ENCODE results near the gene ADAMTS8.

ADAMTS8 gene

DNA sequence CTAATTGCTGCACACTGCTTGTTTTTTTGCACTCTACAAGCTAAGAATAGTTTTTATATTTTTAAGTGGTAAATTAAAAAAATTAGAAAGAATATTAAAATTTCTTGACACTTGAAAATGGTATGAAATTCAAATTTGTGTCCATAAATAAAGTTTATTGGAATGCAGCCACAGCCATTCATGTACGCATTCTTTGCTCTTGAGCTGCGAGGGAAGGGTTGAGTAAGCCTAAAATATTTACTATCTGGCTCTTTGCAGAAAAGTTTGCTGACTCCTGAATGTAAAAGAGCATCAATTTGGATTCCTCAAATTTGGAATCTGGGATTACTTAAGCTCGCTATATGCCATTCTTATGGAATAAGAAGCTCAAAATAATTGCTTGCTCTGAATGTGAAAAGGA is 3.4 kb upstream of the ADAMTS8 start:
- TF ChIP-seq EZH2phosphoT487 (IDR thresholded peaks at IDR 0.05; ENCODE audit: low read depth), result no peak
- TF ChIP-seq CTCF (IDR thresholded peaks at IDR 0.05; ENCODE audit: low read depth, low read length), result no peak
- 0 out of 2 replicates have a peak overlapping the region, but pooled peaks have one; percentile 17 for H2AFZ ChIP-seq (ENCODE audit: low read depth, low read length)
- peaks cover 11% of the 10 kb centered on the region for H3K27me3 ChIP-seq (ENCODE audit: low read depth, low read length)
- no peaks in the 10 kb centered on the region for H3K36me3 ChIP-seq (replicated peaks; ENCODE audit: low read depth, low read length)
- H4K20me1 ChIP-seq (ENCODE audit: insufficient read depth, low read length), result no peaks in the 10 kb centered on the region
- no peaks in the 10 kb centered on the region for H3K9me3 ChIP-seq (ENCODE audit: insufficient read depth, low read length)
- peak overlapping the region; percentile 60 for H3K4me3 ChIP-seq (ENCODE audit: low read length)
- H3K9ac ChIP-seq (ENCODE audit: low read length), result no peak overlapping the region
- H3K4me1 ChIP-seq (ENCODE audit: low read length), result peaks cover 20% of the 10 kb centered on the region
- peak overlapping the region; percentile 49 for H3K4me2 ChIP-seq (ENCODE audit: low read length)
- H3K27ac ChIP-seq (ENCODE audit: low read length), result no peak overlapping the region
- no peaks in the 10 kb centered on the region for H3K79me2 ChIP-seq (ENCODE audit: low read length)

- peak overlapping the region; percentile 49 for H3K4me2 ChIP-seq (ENCODE audit: low read length)
- TF ChIP-seq EZH2phosphoT487 (IDR thresholded peaks at IDR 0.05; ENCODE audit: low read depth), result no peak
- peak; percentile 68 for TF ChIP-seq CTCF (IDR thresholded peaks at IDR 0.05; ENCODE audit: low read depth, low read length)
These were observed 2.9 kb upstream of the ADAMTS8 start for GRCh38 chr11:130431331-130431773.

GRCh38 chr11:130429983-130430382 is 1.6 kb upstream of the ADAMTS8 start:
- Histone ChIP-seq H3K27ac (ENCODE audit: low read length) (no peak overlapping the region), H2AFZ (ENCODE audit: low read depth, low read length) (no peak overlapping the region)

More at GRCh38 chr11:130431331-130431773, 2.9 kb upstream of the ADAMTS8 start:
- H3K9ac ChIP-seq (ENCODE audit: low read length), result no peak overlapping the region
- H2AFZ ChIP-seq (ENCODE audit: low read depth, low read length), result 0 out of 2 replicates have a peak overlapping the region, but pooled peaks have one; percentile 17
- no peaks in the 10 kb centered on the region for H3K79me2 ChIP-seq (ENCODE audit: low read length)
- peaks cover 15% of the 10 kb centered on the region for H3K27me3 ChIP-seq (ENCODE audit: low read depth, low read length)
- no peaks in the 10 kb centered on the region for H4K20me1 ChIP-seq (ENCODE audit: insufficient read depth, low read length)
- no peaks in the 10 kb centered on the region for H3K36me3 ChIP-seq (replicated peaks; ENCODE audit: low read depth, low read length)
- peak overlapping the region; percentile 60 for H3K4me3 ChIP-seq (ENCODE audit: low read length)
- no peaks in the 10 kb centered on the region for H3K9me3 ChIP-seq (ENCODE audit: insufficient read depth, low read length)
- no peak overlapping the region for H3K27ac ChIP-seq (ENCODE audit: low read length)
- H3K4me1 ChIP-seq (ENCODE audit: low read length), result peaks cover 20% of the 10 kb centered on the region

DNA sequence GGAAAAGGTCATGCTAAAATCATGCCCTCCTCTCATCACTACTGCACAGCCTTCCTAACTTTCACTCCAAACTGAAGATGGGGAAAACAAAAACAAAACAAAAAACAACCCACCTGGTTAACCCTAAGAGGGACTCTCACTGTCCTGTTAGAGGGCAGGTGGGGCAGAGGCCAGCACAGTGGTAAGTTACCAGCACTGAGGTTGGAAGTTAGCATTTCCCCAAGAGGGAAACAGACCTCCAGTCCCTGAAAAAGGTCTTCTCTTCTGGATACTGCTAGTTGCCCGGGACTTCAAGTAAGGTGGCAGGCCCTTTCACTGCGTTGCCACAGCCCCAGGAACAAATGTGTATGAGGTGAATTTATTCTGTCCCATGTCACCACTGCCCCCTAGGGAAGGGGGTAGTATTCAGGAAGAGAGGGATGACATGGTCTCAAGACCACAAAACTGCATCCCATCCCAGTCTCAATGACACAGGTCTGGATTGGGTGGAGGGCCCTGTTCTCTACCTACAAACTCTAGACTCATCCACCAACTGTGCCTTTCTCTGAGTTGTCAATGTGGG is 792 bp upstream of the ADAMTS8 start:
- Histone ChIP-seq H3K79me2 (ENCODE audit: low read length) (no peaks in the 10 kb centered on the region), H3K27me3 (ENCODE audit: low read depth, low read length) (peaks cover 22% of the 10 kb centered on the region), H2AFZ (ENCODE audit: low read depth, low read length) (no peak overlapping the region), H3K27ac (ENCODE audit: low read length) (no peak overlapping the region), H4K20me1 (ENCODE audit: insufficient read depth, low read length) (no peaks in the 10 kb centered on the region), H3K9me3 (ENCODE audit: insufficient read depth, low read length) (no peaks in the 10 kb centered on the region), H3K4me2 (ENCODE audit: low read length) (no peak overlapping the region), H3K36me3 (replicated peaks; ENCODE audit: low read depth, low read length) (no peaks in the 10 kb centered on the region), H3K4me1 (ENCODE audit: low read length) (0 out of 2 replicates have a peak, but pooled peaks cover 10% of the 10 kb centered on the region), H3K4me3 (ENCODE audit: low read length) (no peak overlapping the region), H3K9ac (ENCODE audit: low read length) (no peak overlapping the region)
- TF ChIP-seq CTCF (IDR thresholded peaks at IDR 0.05; ENCODE audit: low read depth, low read length) (no peak), EZH2phosphoT487 (IDR thresholded peaks at IDR 0.05; ENCODE audit: low read depth) (no peak)

More at GRCh38 chr11:130429983-130430382, 1.6 kb upstream of the ADAMTS8 start:
- Histone ChIP-seq H3K4me1 (ENCODE audit: low read length) (peaks cover 11% of the 10 kb centered on the region; the same call in 1 of the 2 replicates), H3K36me3 (replicated peaks; ENCODE audit: low read depth, low read length) (no peaks in the 10 kb centered on the region), H3K9ac (ENCODE audit: low read length) (no peak overlapping the region), H3K79me2 (ENCODE audit: low read length) (no peaks in the 10 kb centered on the region), H3K4me3 (ENCODE audit: low read length) (no peak overlapping the region), H3K27me3 (ENCODE audit: low read depth, low read length) (peaks cover 22% of the 10 kb centered on the region), H3K9me3 (ENCODE audit: insufficient read depth, low read length) (no peaks in the 10 kb centered on the region), H3K4me2 (ENCODE audit: low read length) (no peak overlapping the region), H4K20me1 (ENCODE audit: insufficient read depth, low read length) (no peaks in the 10 kb centered on the region)
- TF ChIP-seq EZH2phosphoT487 (IDR thresholded peaks at IDR 0.05; ENCODE audit: low read depth) (no peak), CTCF (IDR thresholded peaks at IDR 0.05; ENCODE audit: low read depth, low read length) (no peak)

All from OCI-LY3 (cell line).